CD4-positive, alpha-beta T cell (primary cell): Measurements from ENCODE around the gene LINGO1. TPM values are rescaled to one million over a fixed set of nuclear protein-coding genes. Genes with fewer than 3 reads are reported as not detected.

Source experiments
- ATAC-seq: fragments of 200-7000 bp; cut with Tn5 transposase; one replicate; pipeline ENCODE4 v1.10.0; 2022; ENCODE audit warnings: mild to moderate bottlenecking; ENCODE audit not compliant: poor library complexity
- CTCF ChIA-PET: fragments of 350-600 bp; sonication (Branson Sonifier 250); formaldehyde crosslinking; loops from one replicate; lab custom pipeline; 2021; ENCODE audit warnings: antibody characterized with exemption, inconsistent platforms; lab: Charles Lee
- POLR2A ChIA-PET: fragments of 350-600 bp; sonication (Branson Sonifier 250); formaldehyde crosslinking; loops from one replicate; lab custom pipeline; 2021; ENCODE audit warnings: antibody characterized with exemption, inconsistent platforms; lab: Charles Lee
- DNase-seq, 14 experiments: peaks; one replicate each; pipeline ENCODE4 v3.0.0-alpha.2; 2013 to 2020; ENCODE audit warnings: mixed read lengths in 2 of 14
- H3K27ac ChIP-seq, 2 donors: one replicate each; pipeline versions ENCODE4 v1.5.1 to v1.7.0; 2013; ENCODE audit warnings: low read length in 2 of 2, low read depth in 1 of 2, mild to moderate bottlenecking in 1 of 2
- H3K27me3 ChIP-seq, 2 experiments: 1 replicate in 1 of 2; 2 replicates in 1 of 2; pipeline versions ENCODE4 v1.6.1 to v1.7.0; 2013; ENCODE audit warnings: low read length in 2 of 2, control low read depth in 1 of 2, mild to moderate bottlenecking in 1 of 2, moderate library complexity in 1 of 2; ENCODE audit not compliant: insufficient read depth in 2 of 2, control insufficient read depth in 1 of 2
- H3K36me3 ChIP-seq: one replicate; pipeline ENCODE4 v1.6.1; 2013; ENCODE audit warnings: low read length, control low read depth; ENCODE audit not compliant: insufficient read depth
- H3K4me1 ChIP-seq: one replicate; pipeline ENCODE4 v1.6.1; 2013; ENCODE audit warnings: low read length, control low read depth; ENCODE audit not compliant: insufficient read depth
- H3K4me3 ChIP-seq: one replicate; pipeline ENCODE4 v1.5.1; 2013; ENCODE audit warnings: mild to moderate bottlenecking, low read length, moderate library complexity
- H3K9me3 ChIP-seq, 2 experiments: 1 replicate in 1 of 2; 2 replicates in 1 of 2; pipeline versions ENCODE4 v1.6.1 to v1.7.0; 2013; ENCODE audit warnings: low read length in 2 of 2, mild to moderate bottlenecking in 2 of 2, control low read depth in 1 of 2, moderate library complexity in 1 of 2; ENCODE audit not compliant: control insufficient read depth in 1 of 2, insufficient read depth in 1 of 2
- H3K27ac Mint-ChIP-seq: one replicate; pipeline ENCODE4 v1.8.0; 2020; ENCODE audit warnings: mixed read lengths
- H3K27me3 Mint-ChIP-seq: one replicate; pipeline ENCODE4 v1.8.0; 2021; ENCODE audit warnings: mixed read lengths
- H3K36me3 Mint-ChIP-seq: one replicate; pipeline ENCODE4 v1.8.0; 2021; ENCODE audit warnings: low read depth, mixed read lengths
- H3K4me1 Mint-ChIP-seq: one replicate; pipeline ENCODE4 v1.8.0; 2021; ENCODE audit warnings: low read depth, mixed read lengths
- H3K4me3 Mint-ChIP-seq: one replicate; pipeline ENCODE4 v1.8.0; 2020; ENCODE audit warnings: mild to moderate bottlenecking, mixed read lengths
- H3K9me3 Mint-ChIP-seq: one replicate; pipeline ENCODE4 v1.8.0; 2020; ENCODE audit warnings: mixed read lengths
- CTCF ChIP-seq: fragments of 200-600 bp; IDR thresholded peaks from one replicate; pipeline ENCODE4 v1.8.0; 2022; ENCODE audit warnings: antibody characterized with exemption, mild to moderate bottlenecking
- intact Hi-C, 2 experiments: fragments of 100-400 bp; cut with DNase I in 1 of 2; cut with micrococcal nuclease in 1 of 2; formaldehyde crosslinking; loops; one replicate each; pipeline versions ENCODE4 v1.15.1 to v1.9.0; 2023 to 2025; cut with DNase I, micrococcal nuclease
- total RNA-seq, 174 experiments: library from RNA in 2 of 174; stranded (reverse) in 2 of 174; gene quantifications; one replicate each; pipeline ENCODE4 v1.2.3 and lab custom pipeline; 2021 to 2026

LINGO1 gene
- total RNA-seq, 2 experiments from 2014 or later, result not detected

- intact Hi-C loops, result loop anchor here in 1 of 2 experiments (10.0 kb wide), 1 partner anchor 241 kb away; no protein-coding TSS in a partner anchor
- Mint-ChIP-seq H3K27ac (no peak overlapping the region), H3K27me3 (peaks cover 57% of the 10 kb centered on the region), H3K4me3 (peak overlapping the region; percentile 75), H3K36me3 (no peaks in the 10 kb centered on the region), H3K9me3 (no peaks in the 10 kb centered on the region), H3K4me1 (peaks cover 15% of the 10 kb centered on the region)
- peak overlapping the region; percentile 33 for H3K4me3 ChIP-seq
- TF ChIP-seq CTCF, result no peak
- H3K36me3 ChIP-seq, result no peaks in the 10 kb centered on the region
- ChIA-PET POLR2A (no interaction called here), CTCF (no interaction called here)
- DNase-seq (no peak), ATAC-seq (no peak)
- no peak overlapping the region for H3K27ac ChIP-seq
- H3K4me1 ChIP-seq, result peaks cover 21% of the 10 kb centered on the region
- peaks cover 47 to 69% of the 10 kb centered on the region in 2 experiments for H3K27me3 ChIP-seq
- H3K9me3 ChIP-seq, result peaks cover 0 to 11% of the 10 kb centered on the region in 2 experiments
Observed at GRCh38 chr15:77633913-77634265, 1.2 kb upstream of the LINGO1 start.

GRCh38 chr15:77633134-77633912 lies 611 bp upstream of the LINGO1 start:
- peaks cover 47 to 69% of the 10 kb centered on the region in 2 experiments for H3K27me3 ChIP-seq
- Mint-ChIP-seq H3K9me3 (no peaks in the 10 kb centered on the region), H3K27ac (no peak overlapping the region), H3K36me3 (no peaks in the 10 kb centered on the region), H3K27me3 (peaks cover 55% of the 10 kb centered on the region), H3K4me3 (peak overlapping the region; percentile 54), H3K4me1 (peaks cover 15% of the 10 kb centered on the region)
- peaks cover 0 to 11% of the 10 kb centered on the region in 2 experiments for H3K9me3 ChIP-seq
- no peak overlapping the region for H3K27ac ChIP-seq
- DNase-seq (peak; percentile 16 to 67 (median 36)), ATAC-seq (peak; percentile 43)
- H3K36me3 ChIP-seq, result no peaks in the 10 kb centered on the region
- peak; percentile 82 for TF ChIP-seq CTCF
- intact Hi-C loops, result loop anchor here in 1 of 2 experiments (10.0 kb wide), 1 partner anchor 241 kb away; no protein-coding TSS in a partner anchor
- H3K4me1 ChIP-seq, result peaks cover 21% of the 10 kb centered on the region
- H3K4me3 ChIP-seq, result peak overlapping the region; percentile 33
- CTCF ChIA-PET, result no interaction called here
- POLR2A ChIA-PET, result no interaction called here

- H3K27me3 ChIP-seq, result peaks cover 43 to 60% of the 10 kb centered on the region in 2 experiments
- CTCF ChIA-PET, result no interaction called here
- H3K9me3 ChIP-seq, result peaks cover 0 to 11% of the 10 kb centered on the region in 2 experiments
- H3K36me3 ChIP-seq, result no peaks in the 10 kb centered on the region
- no peak overlapping the region for H3K27ac ChIP-seq
- no peak for ATAC-seq
- no peaks in the 10 kb centered on the region for H3K36me3 Mint-ChIP-seq
- H3K4me1 ChIP-seq, result peaks cover 21% of the 10 kb centered on the region
- H3K4me3 ChIP-seq, result no peak overlapping the region
- no peak for DNase-seq
- H3K9me3 Mint-ChIP-seq, result no peaks in the 10 kb centered on the region
- H3K27me3 Mint-ChIP-seq, result peaks cover 47% of the 10 kb centered on the region
- H3K27ac Mint-ChIP-seq, result no peak overlapping the region
- no peak for TF ChIP-seq CTCF
- no peak overlapping the region for H3K4me3 Mint-ChIP-seq
- POLR2A ChIA-PET, result no interaction called here
- H3K4me1 Mint-ChIP-seq, result peaks cover 15% of the 10 kb centered on the region
- intact Hi-C loops, result loop anchor here in 1 of 2 experiments (10.0 kb wide), 1 partner anchor 243 kb away; no protein-coding TSS in a partner anchor
Observed at GRCh38 chr15:77631745-77632533, 773 bp downstream of the LINGO1 start.
